Activated CD4-positive, alpha-beta memory T cell treated with anti-CD3 and anti-CD28 coated beads for 36 hours (primary cell): ENCODE data around the gene NFE2L1. TPM values are rescaled to one million over a fixed set of nuclear protein-coding genes. Genes with fewer than 3 reads are reported as not detected.

Source experiments
- microRNA-seq: library from miRNA; unstranded; fragments of <30 nt; microRNA quantifications from one replicate; pipeline ENCODE4 v1.2.0, GENCODE V29; 2022; ENCODE audit warnings: borderline number of aligned reads, borderline microRNAs expressed, borderline replicate concordance
- total RNA-seq, 2 experiments: library from RNA; stranded (reverse); gene quantifications; one replicate each; pipeline ENCODE4 v1.2.3, GENCODE V29; 2021

NFE2L1 gene
- total RNA-seq, 2 experiments from 2014 or later, result 82.4 to 84.1 TPM

Small RNA genes within 50 kb of the gene (microRNA-seq; reads per million reads assigned to microRNA genes)
- gene MIR152, result 42.0 reads per million, percentile 55 among the genes with 10 or more reads in this experiment

Other genes with a start within 250 kb of the NFE2L1 start
- 10 to 100 TPM; 14.7 to 15.6 TPM for gene OSBPL7, start 226.6 kb upstream of the NFE2L1 start, total RNA-seq
- 10 to 100 TPM; 69.9 to 72.4 TPM for gene MRPL10, start 216.8 kb upstream of the NFE2L1 start, total RNA-seq
- under 1 TPM; 0.29 to 0.59 TPM for gene LRRC46, start 216.7 kb upstream of the NFE2L1 start, total RNA-seq
- 10 to 100 TPM; 20.6 to 21.0 TPM for gene SCRN2, start 207.1 kb upstream of the NFE2L1 start, total RNA-seq
- gene SP6, start 197.2 kb upstream of the NFE2L1 start, total RNA-seq, result under 1 TPM; 0.10 to 0.12 TPM
- gene SP2, start 152.1 kb upstream of the NFE2L1 start, total RNA-seq, result 10 to 100 TPM; 15.1 to 17.2 TPM
- gene PNPO, start 106.8 kb upstream of the NFE2L1 start, total RNA-seq, result 10 to 100 TPM; 32.5 to 34.4 TPM
- gene PRR15L, start 90.5 kb upstream of the NFE2L1 start, total RNA-seq, result not detected
- 100 to 1,000 TPM; 170 to 183 TPM for gene CDK5RAP3, start 77.2 kb upstream of the NFE2L1 start, total RNA-seq
- 1 to 10 TPM; 4.9 to 6.2 TPM for gene COPZ2, start 10.6 kb upstream of the NFE2L1 start, total RNA-seq
- 10 to 100 TPM; 55.3 to 56.7 TPM for gene CBX1, start 53.1 kb downstream of the NFE2L1 start, total RNA-seq
- gene SNX11, start 59.4 kb downstream of the NFE2L1 start, total RNA-seq, result 10 to 100 TPM; 19.7 to 21.7 TPM